GM12891 (cell line): ENCODE measurements around the gene SLC10A2. TPM values are rescaled to one million over a fixed set of nuclear protein-coding genes. Genes with fewer than 3 reads are reported as not detected.
"Not testable (repeated sequence)": the region's sequence is repeated elsewhere in the genome, so short reads cannot be mapped to it uniquely, and the experiment has no call there.

ENCODE experiments used
- DNase-seq: peaks from one replicate; pipeline ENCODE4 v3.0.0; 2011; ENCODE audit warnings: low spot score; ENCODE audit not compliant: insufficient read length
- FAIRE-seq: peaks from 2 replicates; lab custom pipeline; 2011; peaks lifted over from hg19 to GRCh38; lab: Jason Lieb, UNC
- PAX5 ChIP-seq: IDR thresholded peaks from 2 replicates; pipeline ENCODE4 v1.6.1; 2011; ENCODE audit warnings: low read length, moderate library complexity, mild to moderate bottlenecking; ENCODE audit not compliant: insufficient read depth, severe bottlenecking
- POLR2A ChIP-seq: IDR thresholded peaks from 2 replicates; pipeline ENCODE4 v1.6.1; 2011; ENCODE audit warnings: low read depth, low read length, control low read depth
- POLR2AphosphoS5 ChIP-seq: IDR thresholded peaks from 2 replicates; pipeline ENCODE4 v1.6.1; 2011; ENCODE audit warnings: low read depth, low read length, control low read depth
- POU2F2 ChIP-seq: IDR thresholded peaks from 2 replicates; pipeline ENCODE4 v1.6.1; 2011; ENCODE audit warnings: low read depth, mild to moderate bottlenecking, control low read depth, low read length, moderate library complexity
- SPI1 ChIP-seq: IDR thresholded peaks from 2 replicates; pipeline ENCODE4 v1.6.1; 2011; ENCODE audit warnings: low read depth, low read length, control low read depth
- TAF1 ChIP-seq: IDR thresholded peaks from 2 replicates; pipeline ENCODE4 v1.6.1; 2011; ENCODE audit warnings: low read depth, low read length, control low read depth
- polyA plus RNA-seq: library from polyadenylated mRNA; unstranded; fragments of >200 nt; gene quantifications from one replicate; pipeline ENCODE4 v1.2.1, GENCODE V29; 2012; ENCODE audit warnings: low read depth, missing spikeins, inconsistent platforms; ENCODE audit not compliant: missing spikeins

Gene SLC10A2
- not detected for polyA plus RNA-seq

GRCh38 chr13:103066079-103066780 lies at the start of gene SLC10A2:
TSS of gene SLC10A2 (minus strand) at chr13:103066417. CDS start at chr13:103066249, 168 bp downstream.
- FAIRE-seq: no peak
- DNase-seq: no peak
- TF ChIP-seq TAF1 (no peak), POLR2AphosphoS5 (no peak), PAX5 (no peak)

GRCh38 chr13:103107580-103107979 lies 41.4 kb upstream of the SLC10A2 start:
- FAIRE-seq (no peak), DNase-seq (no peak)
- TF ChIP-seq POLR2A: no peak
- TF ChIP-seq POLR2AphosphoS5: no peak

GRCh38 chr13:103104340-103104739 lies 38.1 kb upstream of the SLC10A2 start:
- FAIRE-seq (no peak), DNase-seq (no peak)
- TF ChIP-seq POLR2A: no peak
- no peak for TF ChIP-seq POLR2AphosphoS5
- TF ChIP-seq POU2F2: no peak
- no peak for TF ChIP-seq TAF1
- no peak for TF ChIP-seq SPI1
- TF ChIP-seq PAX5: no peak

- FAIRE-seq: not testable (repeated sequence)
Observed at GRCh38 chr13:103103456-103103855, 37.2 kb upstream of the SLC10A2 start.

GRCh38 chr13:103102482-103102881 lies 36.3 kb upstream of the SLC10A2 start:
- DNase-seq (no peak), FAIRE-seq (no peak)
- no peak for TF ChIP-seq POU2F2
- no peak for TF ChIP-seq POLR2A

More at GRCh38 chr13:103103456-103103855, 37.2 kb upstream of the SLC10A2 start:
- not testable (repeated sequence) for DNase-seq

- FAIRE-seq: no peak
- DNase-seq: no peak
Observed at GRCh38 chr13:103101901-103102300, 35.7 kb upstream of the SLC10A2 start.

GRCh38 chr13:103101500-103101899 lies 35.3 kb upstream of the SLC10A2 start:
- TF ChIP-seq TAF1 (no peak), PAX5 (no peak), POLR2AphosphoS5 (no peak), POU2F2 (no peak), SPI1 (no peak), POLR2A (no peak)
- DNase-seq (no peak), FAIRE-seq (no peak)

More at GRCh38 chr13:103101901-103102300, 35.7 kb upstream of the SLC10A2 start:
- TF ChIP-seq SPI1 (no peak), POU2F2 (no peak), POLR2AphosphoS5 (no peak)

- TF ChIP-seq POLR2A: no peak
- no peak for TF ChIP-seq PAX5
- TF ChIP-seq POU2F2: no peak
- TF ChIP-seq TAF1: no peak
- no peak for TF ChIP-seq POLR2AphosphoS5
- TF ChIP-seq SPI1: no peak
- FAIRE-seq (no peak), DNase-seq (no peak)
Observed at GRCh38 chr13:103100830-103101229, 34.6 kb upstream of the SLC10A2 start.

- DNase-seq: no peak
- TF ChIP-seq POLR2AphosphoS5: no peak
- no peak for TF ChIP-seq SPI1
- no peak for TF ChIP-seq POLR2A
- no peak for TF ChIP-seq TAF1
- no peak for TF ChIP-seq POU2F2
- TF ChIP-seq PAX5: no peak
- FAIRE-seq: no peak
Observed at GRCh38 chr13:103099722-103100293, 33.6 kb upstream of the SLC10A2 start.

GRCh38 chr13:103098535-103098934 lies 32.3 kb upstream of the SLC10A2 start:
- FAIRE-seq: no peak
- TF ChIP-seq POLR2AphosphoS5 (no peak), PAX5 (no peak)

GRCh38 chr13:103097366-103097928 lies 31.2 kb upstream of the SLC10A2 start:
- DNase-seq (no peak), FAIRE-seq (no peak)
- no peak for TF ChIP-seq PAX5
- TF ChIP-seq POLR2A: no peak
- TF ChIP-seq POU2F2: no peak
- no peak for TF ChIP-seq SPI1
- no peak for TF ChIP-seq POLR2AphosphoS5
- TF ChIP-seq TAF1: no peak

More at GRCh38 chr13:103098535-103098934, 32.3 kb upstream of the SLC10A2 start:
- no peak for DNase-seq

GRCh38 chr13:103093649-103094048 lies 27.4 kb upstream of the SLC10A2 start:
- not testable (repeated sequence) for FAIRE-seq, DNase-seq
